ENCODE data around the gene PDE4D.

GRCh38 chr5:59609501-59610265 is 283.8 kb downstream of the PDE4D start:
- TF ChIP-seq CTCF (conservative IDR thresholded peaks at IDR 0.05; ENCODE audit: low read depth, low read length) (no peak), EZH2phosphoT487 (IDR thresholded peaks at IDR 0.05; ENCODE audit: borderline replicate concordance, low read length) (no peak), EZH2 (IDR thresholded peaks at IDR 0.05; ENCODE audit: low read length, unreplicated experiment) (no peak)
